BLaER1 treated with 17β-estradiol and CSF1 and Interleukin-3, amounts not matched to agents 10 nM and 100 nM (cell line): Measurements from ENCODE around the gene PATE3.

Experiments
- H3K27ac ChIP-seq, 11 experiments: shearing (Covaris generic); formaldehyde crosslinking; 2 replicates each; pipeline ENCODE4 v1.8.1; 2022
- H3K27me3 ChIP-seq, 11 experiments: shearing (Covaris generic); formaldehyde crosslinking; 2 replicates each; pipeline ENCODE4 v1.8.1; 2022
- H3K36me3 ChIP-seq, 11 experiments: shearing (Covaris generic); formaldehyde crosslinking; 2 replicates each; pipeline ENCODE4 v1.8.1; 2022
- H3K4me1 ChIP-seq, 10 experiments: shearing (Covaris generic); formaldehyde crosslinking; 2 replicates each; pipeline ENCODE4 v1.8.1; 2022
- H3K4me2 ChIP-seq, 11 experiments: shearing (Covaris generic); formaldehyde crosslinking; 2 replicates each; pipeline ENCODE4 v1.8.1; 2022
- H3K4me3 ChIP-seq, 10 experiments: shearing (Covaris generic); formaldehyde crosslinking; 2 replicates each; pipeline ENCODE4 v1.8.1; 2022
- H3K9ac ChIP-seq, 11 experiments: shearing (Covaris generic); formaldehyde crosslinking; 2 replicates each; pipeline ENCODE4 v1.8.1; 2022
- H3K9me3 ChIP-seq, 11 experiments: shearing (Covaris generic); formaldehyde crosslinking; replicated peaks in 1 of 11; 2 replicates each; pipeline ENCODE4 v1.8.1; 2022
- H4K20me1 ChIP-seq, 11 experiments: shearing (Covaris generic); formaldehyde crosslinking; 2 replicates each; pipeline ENCODE4 v1.8.1; 2022
- Cebpa-rat ChIP-seq, 11 experiments: shearing (Covaris generic); IDR thresholded peaks; 2 replicates each; pipeline ENCODE4 v1.8.1; 2022

Gene PATE3

GRCh38 chr11:125787827-125788226 lies at the start of gene PATE3:
Gene PATE3 (plus strand): TSS chr11:125788127. CDS start chr11:125788152, 25 bp downstream.
- no peaks in the 10 kb centered on the region for H3K36me3 ChIP-seq
- 0 out of 20 replicates have a peak, but pooled peaks cover 0 to 3% (median 0%) of the 10 kb centered on the region in 10 experiments for H3K4me1 ChIP-seq
- H3K9me3 ChIP-seq, result peaks cover 0 to 4% (median 0%) of the 10 kb centered on the region in 11 experiments; a peak in 3 of 22 replicates
- no peak within 1 kb of the TSS for H3K9ac ChIP-seq
- no peak within 1 kb of the TSS for H3K27ac ChIP-seq
- H3K27me3 ChIP-seq, result no peaks in the 10 kb centered on the region
- H4K20me1 ChIP-seq, result no peaks in the 10 kb centered on the region
- H3K4me2 ChIP-seq, result no peak within 1 kb of the TSS
- no peak within 1 kb of the TSS for H3K4me3 ChIP-seq
- TF ChIP-seq Cebpa-rat (IDR thresholded peaks at IDR 0.05), result no peak

GRCh38 chr11:125740617-125741016 lies 47.3 kb upstream of the PATE3 start:
- no peak overlapping the region for H3K4me3 ChIP-seq
- H3K27ac ChIP-seq, result no peak overlapping the region
- no peak overlapping the region for H3K4me2 ChIP-seq
- no peaks in the 10 kb centered on the region for H3K36me3 ChIP-seq
- no peaks in the 10 kb centered on the region for H4K20me1 ChIP-seq
- no peaks in the 10 kb centered on the region for H3K27me3 ChIP-seq
- H3K9ac ChIP-seq, result no peak overlapping the region
- no peak for TF ChIP-seq Cebpa-rat (IDR thresholded peaks at IDR 0.05)
- peaks cover 0 to 11% (median 0%) of the 10 kb centered on the region in 11 experiments; a peak in 4 of 22 replicates for H3K9me3 ChIP-seq
- H3K4me1 ChIP-seq, result no peaks in the 10 kb centered on the region

DNA sequence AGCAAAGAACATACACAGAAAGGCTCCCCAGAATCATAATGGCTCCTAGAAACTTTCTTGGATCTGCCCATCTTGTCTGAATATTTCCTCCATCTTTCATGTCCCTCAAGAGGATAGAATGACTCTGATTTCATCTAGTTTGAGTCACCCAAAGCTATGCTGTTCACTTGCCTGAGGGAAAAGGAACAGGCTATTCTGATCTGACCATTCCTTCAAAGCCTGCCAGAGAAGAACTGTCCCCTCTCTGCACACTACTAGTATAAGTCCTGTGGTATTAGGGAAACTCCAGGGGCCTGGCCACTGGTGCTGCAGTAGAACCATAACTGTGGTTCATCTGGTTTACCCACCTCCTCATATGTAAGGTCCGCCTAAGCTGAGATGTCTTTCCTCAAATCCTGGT lies 44.2 kb upstream of the PATE3 start:
- Histone ChIP-seq H3K27ac (no peak overlapping the region), H3K27me3 (no peaks in the 10 kb centered on the region), H3K9me3 (no peaks in the 10 kb centered on the region), H4K20me1 (no peaks in the 10 kb centered on the region), H3K9ac (no peak overlapping the region), H3K4me1 (no peaks in the 10 kb centered on the region), H3K36me3 (no peaks in the 10 kb centered on the region), H3K4me3 (no peak overlapping the region), H3K4me2 (no peak overlapping the region)
- TF ChIP-seq Cebpa-rat (IDR thresholded peaks at IDR 0.05), result no peak

DNA sequence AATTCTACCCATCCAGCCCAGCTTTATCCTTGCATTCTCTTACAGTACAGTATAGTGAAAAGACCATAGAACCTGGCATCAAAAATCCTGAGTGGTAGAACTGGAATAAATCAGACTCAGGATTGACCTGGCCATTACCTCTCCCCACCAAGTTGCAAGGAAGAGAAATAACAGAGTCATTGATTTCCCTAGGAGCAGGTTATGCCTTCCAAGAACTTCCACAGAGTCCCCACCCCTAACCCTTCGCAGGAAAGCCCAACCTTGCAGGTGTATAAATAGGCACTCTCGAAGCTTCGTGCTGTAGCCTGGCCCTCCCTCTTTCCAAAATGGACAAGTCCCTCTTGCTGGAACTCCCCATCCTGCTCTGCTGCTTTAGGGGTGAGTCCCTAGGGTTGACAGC lies 41.9 kb upstream of the PATE3 start, which contains the start of gene PATE1:
PATE1 (plus strand) TSS at position 301 of the 400 bp plus-strand sequence; CDS start at position 327, 26 bp downstream.
- no peak for TF ChIP-seq Cebpa-rat (IDR thresholded peaks at IDR 0.05)

GRCh38 chr11:125750629-125751028 lies 37.3 kb upstream of the PATE3 start:
- no peaks in the 10 kb centered on the region for H3K4me1 ChIP-seq

More for the DNA sequence above, 41.9 kb upstream of the PATE3 start, which contains the start of gene PATE1:
- H3K9ac ChIP-seq, result no peak within 1 kb of the TSS
- H4K20me1 ChIP-seq, result no peaks in the 10 kb centered on the region
- no peak within 1 kb of the TSS for H3K4me2 ChIP-seq
- H3K9me3 ChIP-seq, result no peaks in the 10 kb centered on the region
- H3K36me3 ChIP-seq, result no peaks in the 10 kb centered on the region
- no peak within 1 kb of the TSS for H3K27ac ChIP-seq
- no peaks in the 10 kb centered on the region for H3K4me1 ChIP-seq
- no peak within 1 kb of the TSS for H3K4me3 ChIP-seq
- H3K27me3 ChIP-seq, result no peaks in the 10 kb centered on the region

GRCh38 chr11:125756050-125756449 lies 31.9 kb upstream of the PATE3 start:
- Histone ChIP-seq H3K4me3 (no peak overlapping the region), H3K27ac (no peak overlapping the region), H3K36me3 (no peaks in the 10 kb centered on the region), H3K9me3 (peaks cover 0 to 17% (median 10%) of the 10 kb centered on the region in 11 experiments; a peak in 10 of 22 replicates), H4K20me1 (no peaks in the 10 kb centered on the region), H3K4me1 (no peaks in the 10 kb centered on the region), H3K9ac (no peak overlapping the region), H3K27me3 (no peaks in the 10 kb centered on the region), H3K4me2 (no peak overlapping the region)
- TF ChIP-seq Cebpa-rat (IDR thresholded peaks at IDR 0.05), result no peak

More at GRCh38 chr11:125750629-125751028, 37.3 kb upstream of the PATE3 start:
- Histone ChIP-seq H3K36me3 (no peaks in the 10 kb centered on the region), H3K4me2 (no peak overlapping the region), H3K9me3 (no peaks in the 10 kb centered on the region), H3K27me3 (no peaks in the 10 kb centered on the region), H3K4me3 (no peak overlapping the region), H3K9ac (no peak overlapping the region), H3K27ac (no peak overlapping the region), H4K20me1 (no peaks in the 10 kb centered on the region)
- TF ChIP-seq Cebpa-rat (IDR thresholded peaks at IDR 0.05), result no peak

- Histone ChIP-seq H3K4me2 (no peak overlapping the region), H3K4me3 (no peak overlapping the region), H3K36me3 (no peaks in the 10 kb centered on the region), H3K27ac (no peak overlapping the region), H3K4me1 (peaks cover 8 to 28% (median 25%) of the 10 kb centered on the region in 10 experiments), H3K9me3 (peaks cover 0 to 9% (median 7%) of the 10 kb centered on the region in 11 experiments; a peak in 11 of 22 replicates), H3K27me3 (no peaks in the 10 kb centered on the region), H4K20me1 (no peaks in the 10 kb centered on the region), H3K9ac (no peak overlapping the region)
- no peak for TF ChIP-seq Cebpa-rat (IDR thresholded peaks at IDR 0.05)
Measured at GRCh38 chr11:125762445-125762844, 25.5 kb upstream of the PATE3 start.

DNA sequence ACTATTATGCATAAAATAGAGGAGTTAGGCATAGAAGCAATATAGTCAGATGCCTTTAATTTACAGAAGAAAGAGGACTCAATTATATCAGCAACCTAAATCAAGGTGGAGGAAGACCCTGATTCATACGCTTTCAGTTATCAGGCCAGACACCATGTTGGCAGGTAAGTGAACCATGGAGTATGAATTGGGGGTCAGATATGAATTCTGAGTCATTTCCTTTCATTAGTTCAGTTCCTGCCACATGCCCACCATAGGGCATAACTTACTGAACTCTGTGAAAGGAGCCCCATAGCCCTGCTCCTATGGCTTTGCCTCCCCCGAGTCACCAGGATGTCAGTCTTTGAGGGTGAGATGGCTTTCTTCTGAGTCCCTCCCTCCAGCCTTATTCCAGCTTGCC lies 24.4 kb upstream of the PATE3 start:
- Histone ChIP-seq H3K27ac (no peak overlapping the region), H3K9ac (no peak overlapping the region), H4K20me1 (no peaks in the 10 kb centered on the region), H3K4me2 (no peak overlapping the region), H3K4me1 (peaks cover 13 to 39% (median 35%) of the 10 kb centered on the region in 10 experiments), H3K4me3 (no peak overlapping the region), H3K9me3 (no peaks in the 10 kb centered on the region; a peak in 1 of 22 replicates), H3K27me3 (no peaks in the 10 kb centered on the region), H3K36me3 (no peaks in the 10 kb centered on the region)
- TF ChIP-seq Cebpa-rat (IDR thresholded peaks at IDR 0.05), result no peak

DNA sequence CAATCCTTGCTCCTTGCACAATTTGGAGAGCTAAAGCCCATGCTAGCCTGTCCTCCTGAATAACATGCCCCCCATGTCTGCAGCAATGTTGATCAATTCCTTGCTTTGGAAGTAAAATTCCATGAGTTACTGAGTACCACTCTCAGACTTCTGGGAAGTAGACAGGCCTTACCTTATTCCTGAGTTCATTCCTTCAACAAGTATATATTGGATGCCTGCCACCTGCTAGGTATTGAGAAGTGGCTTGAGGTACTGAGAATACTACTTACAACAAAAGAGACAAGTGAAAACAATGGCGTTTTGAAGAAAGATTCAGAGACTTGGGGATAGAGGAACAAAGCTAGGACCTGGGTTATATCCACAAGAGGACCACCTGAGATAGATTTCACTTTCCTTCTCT lies 21.7 kb upstream of the PATE3 start:
- Histone ChIP-seq H4K20me1 (no peaks in the 10 kb centered on the region), H3K9me3 (no peaks in the 10 kb centered on the region; a peak in 1 of 22 replicates), H3K9ac (no peak overlapping the region), H3K27me3 (no peaks in the 10 kb centered on the region), H3K27ac (no peak overlapping the region), H3K36me3 (no peaks in the 10 kb centered on the region), H3K4me3 (no peak overlapping the region), H3K4me1 (peaks cover 20 to 53% (median 46%) of the 10 kb centered on the region in 10 experiments), H3K4me2 (peak overlapping the region in 7 of 11 experiments; percentile 57 to 78 (median 75); a peak in 13 of 22 replicates)
- no peak for TF ChIP-seq Cebpa-rat (IDR thresholded peaks at IDR 0.05)
